GM19035 (cell line): ENCODE results near the gene SMARCE1.
"Not testable (repeated sequence)": the region's sequence is repeated elsewhere in the genome, so short reads cannot be mapped to it uniquely, and the experiment has no call there.

Source experiments
- ATAC-seq: cut with Tn5 transposase; IDR thresholded peaks from one replicate; pipeline ENCODE4 v1.9.1; 2021; ENCODE audit not compliant: unreplicated experiment

Gene SMARCE1

DNA sequence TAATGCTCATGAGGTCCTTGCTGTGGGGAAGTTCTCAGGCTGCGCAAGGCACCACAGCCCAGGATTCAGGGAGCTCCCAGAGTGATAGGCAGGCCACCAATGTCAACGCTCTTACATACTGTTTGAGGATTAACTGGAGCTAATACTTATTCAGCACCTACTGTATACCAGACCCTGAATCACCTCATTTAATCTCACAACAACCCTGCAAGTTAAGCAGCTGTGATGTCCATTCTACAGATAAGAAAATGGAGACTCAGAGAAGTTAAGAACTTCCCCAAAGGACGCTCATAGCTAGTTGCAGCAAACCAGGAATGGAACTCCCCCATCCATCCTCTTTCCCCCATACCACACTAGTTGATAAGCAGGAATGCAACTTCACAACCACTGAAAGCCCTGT is 56.9 kb downstream of the SMARCE1 start:
- no peak for ATAC-seq

GRCh38 chr17:40588552-40588951 is 59.1 kb downstream of the SMARCE1 start:
- ATAC-seq, result no peak

GRCh38 chr17:40586264-40586663 is 61.4 kb downstream of the SMARCE1 start:
- not testable (repeated sequence) for ATAC-seq

GRCh38 chr17:40584950-40585349 is 62.7 kb downstream of the SMARCE1 start:
- not testable (repeated sequence) for ATAC-seq

DNA sequence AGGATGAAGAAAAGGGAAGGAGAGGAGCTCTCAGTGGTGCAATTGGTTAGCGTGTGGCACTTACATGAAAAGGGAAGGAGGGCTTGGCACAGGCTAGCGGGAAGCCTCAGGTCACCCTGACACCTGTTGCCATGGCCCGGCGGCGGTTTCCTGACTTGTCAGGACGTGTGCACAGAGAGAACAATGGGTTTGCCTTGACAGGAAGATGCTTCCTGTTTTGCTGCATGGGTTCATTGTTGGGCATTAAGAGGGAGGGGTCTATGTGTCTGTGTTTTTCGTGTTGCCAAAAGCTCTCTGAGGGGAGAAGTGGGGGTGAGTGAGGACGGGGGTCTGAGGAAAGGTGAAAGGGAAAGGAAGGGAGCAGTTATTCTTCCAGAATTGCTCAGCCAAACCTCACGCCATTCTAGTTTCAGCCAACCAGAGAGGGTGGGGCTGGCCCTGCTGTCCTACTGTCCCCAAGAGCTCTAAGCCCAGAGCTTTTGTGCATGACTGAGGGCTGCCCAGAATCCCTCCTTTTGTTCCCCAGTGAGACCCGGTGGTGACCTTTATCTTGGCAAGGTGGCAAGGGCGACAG is 65.2 kb downstream of the SMARCE1 start:
- peak; percentile 79 for ATAC-seq

GRCh38 chr17:40580140-40580539 is 67.5 kb downstream of the SMARCE1 start:
- no peak for ATAC-seq

DNA sequence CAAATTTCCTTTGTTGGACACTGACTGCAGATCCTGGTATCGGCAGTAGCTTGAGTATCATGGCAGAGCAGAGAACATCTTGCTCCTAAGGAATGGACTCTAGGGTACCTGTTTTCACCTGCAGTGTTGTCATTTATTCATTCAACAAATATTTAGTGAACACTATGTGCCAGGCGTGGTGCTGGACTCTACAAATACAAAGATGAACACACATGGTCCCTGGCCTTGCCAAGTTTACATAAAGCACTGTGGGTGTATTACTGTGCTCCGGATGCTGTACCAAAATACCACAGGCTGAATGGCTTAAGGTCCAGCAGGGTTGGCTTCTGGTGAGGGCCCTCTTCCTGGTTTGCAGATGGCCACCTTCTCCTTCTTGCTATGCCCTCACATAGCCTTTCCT is 68.1 kb downstream of the SMARCE1 start:
- no peak for ATAC-seq

DNA sequence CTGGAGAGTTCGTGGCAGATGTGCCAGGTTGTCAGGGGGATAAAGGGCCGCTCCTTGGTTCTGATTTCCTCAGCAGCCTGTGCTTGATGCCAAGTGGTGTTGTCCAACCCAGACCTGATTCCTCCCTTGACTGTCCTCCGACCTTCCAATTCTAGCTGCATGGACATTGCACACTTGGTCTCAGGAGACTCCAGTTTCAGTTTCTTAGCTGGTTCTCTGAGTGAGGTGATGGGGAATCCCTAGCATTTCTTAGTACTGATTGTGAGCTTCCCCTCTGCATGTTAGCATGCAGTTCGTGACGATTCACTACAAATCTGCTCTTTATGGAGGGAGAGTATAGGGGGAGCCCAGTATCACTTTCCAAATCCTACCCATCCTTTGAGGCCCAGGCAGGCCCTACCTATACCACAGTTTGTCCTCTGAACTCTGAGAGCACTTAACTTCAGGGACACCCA is 70.0 kb downstream of the SMARCE1 start:
- no peak for ATAC-seq

- no peak for ATAC-seq
These were observed 71.4 kb downstream of the SMARCE1 start for GRCh38 chr17:40576113-40576740.
